Mucosa of stomach (tissue), 1 donor: ENCODE data around the gene TBX3.

Experiments
- H3K27me3 ChIP-seq: one replicate; pipeline ENCODE4 v1.7.0; 2013; ENCODE audit warnings: mild to moderate bottlenecking, low read length; ENCODE audit not compliant: control insufficient read depth, insufficient read depth
- H3K36me3 ChIP-seq: one replicate; pipeline ENCODE4 v1.7.0; 2013; ENCODE audit warnings: low read length; ENCODE audit not compliant: control insufficient read depth, insufficient read depth
- H3K4me1 ChIP-seq: one replicate; pipeline ENCODE4 v1.7.0; 2013; ENCODE audit warnings: mild to moderate bottlenecking, low read length; ENCODE audit not compliant: control insufficient read depth, insufficient read depth
- H3K4me3 ChIP-seq: one replicate; pipeline ENCODE4 v1.7.0; 2013; ENCODE audit warnings: low read length
- H3K9ac ChIP-seq: one replicate; pipeline ENCODE4 v1.7.0; 2013; ENCODE audit warnings: mild to moderate bottlenecking, low read length, moderate library complexity
- H3K9me3 ChIP-seq: one replicate; pipeline ENCODE4 v1.7.0; 2013; ENCODE audit warnings: mild to moderate bottlenecking, low read length, moderate library complexity; ENCODE audit not compliant: control insufficient read depth
- donor health status: Pancreatic carcinoma.

The TBX3 gene

DNA sequence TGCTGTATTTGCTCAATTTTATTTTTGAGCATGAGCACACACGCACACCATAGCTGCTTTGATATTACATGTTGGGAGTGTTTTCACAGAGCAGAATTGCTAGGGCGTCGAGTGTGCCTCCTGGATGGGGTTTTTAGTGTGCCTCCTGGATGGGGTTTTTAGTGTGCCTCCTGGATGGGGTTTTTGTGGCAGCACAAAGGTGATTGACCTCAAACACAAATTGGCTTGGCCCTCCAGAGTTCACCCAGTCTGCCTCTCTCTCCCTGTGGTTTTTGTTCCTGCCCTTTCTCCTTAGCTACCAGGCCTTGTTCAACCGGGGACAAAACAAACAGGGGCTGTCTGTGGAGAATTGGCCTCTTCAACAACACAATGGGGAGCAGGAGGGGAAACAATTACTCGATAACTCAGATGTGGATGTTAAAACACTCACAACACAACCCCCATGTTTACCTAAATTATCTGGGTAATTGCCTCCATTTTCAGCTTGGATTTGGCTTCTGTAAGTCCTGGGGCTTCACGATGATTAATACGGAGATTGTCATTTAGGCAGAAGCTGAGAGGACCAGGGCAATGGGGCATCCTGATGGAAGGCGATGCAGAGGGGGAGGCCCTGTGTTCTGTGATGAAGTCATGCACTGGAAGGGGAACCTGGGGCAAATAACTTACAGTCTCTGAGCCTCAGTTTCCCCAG is 26.9 kb downstream of the TBX3 start:
- no peaks in the 10 kb centered on the region for H3K27me3 ChIP-seq
- no peaks in the 10 kb centered on the region for H3K36me3 ChIP-seq
- H3K9ac ChIP-seq = no peak overlapping the region
- peaks cover 3% of the 10 kb centered on the region for H3K4me1 ChIP-seq
- no peaks in the 10 kb centered on the region for H3K9me3 ChIP-seq
- H3K4me3 ChIP-seq = no peak overlapping the region

DNA sequence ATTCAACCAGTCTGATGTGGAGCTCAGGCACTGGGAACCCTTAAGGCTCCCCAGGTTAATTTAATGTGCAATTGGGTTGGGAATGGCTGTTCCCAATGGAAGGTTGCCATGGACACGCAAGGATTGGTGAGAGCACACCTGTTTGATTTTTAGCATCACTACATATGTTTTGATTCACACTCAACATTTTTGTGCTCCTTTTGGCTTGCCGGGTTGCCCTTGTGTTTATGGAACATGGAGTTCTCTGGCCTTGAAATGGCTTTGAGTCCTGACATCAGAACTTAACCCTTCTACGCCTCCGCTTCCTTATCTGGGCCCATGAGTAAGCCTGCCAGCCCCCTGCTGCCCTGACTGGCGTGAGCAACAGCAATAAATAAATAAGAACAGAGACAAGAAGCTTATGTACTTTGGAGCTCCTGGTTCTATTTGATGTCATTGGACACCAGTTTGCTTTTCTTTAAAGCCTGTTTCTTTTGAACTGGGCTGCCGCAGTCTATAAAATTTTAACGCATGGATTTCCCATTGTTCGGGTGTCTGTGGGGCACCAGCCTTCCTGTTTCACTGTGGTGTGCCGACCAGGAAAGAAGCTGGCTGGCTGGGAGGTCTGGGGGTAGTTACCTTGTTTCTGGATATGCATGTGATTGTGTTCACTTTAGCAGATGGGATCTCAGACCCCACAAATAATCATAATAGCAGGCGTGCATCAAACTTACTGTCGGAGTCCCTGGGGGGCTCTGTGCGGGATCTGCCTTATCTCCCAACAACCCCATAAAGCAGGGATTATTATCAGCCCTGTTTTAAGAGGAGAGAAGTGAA is 27.8 kb downstream of the TBX3 start:
- Histone ChIP-seq H3K36me3 (no peaks in the 10 kb centered on the region), H3K9me3 (no peaks in the 10 kb centered on the region), H3K9ac (no peak overlapping the region), H3K4me1 (no peaks in the 10 kb centered on the region), H3K4me3 (no peak overlapping the region), H3K27me3 (no peaks in the 10 kb centered on the region)

DNA sequence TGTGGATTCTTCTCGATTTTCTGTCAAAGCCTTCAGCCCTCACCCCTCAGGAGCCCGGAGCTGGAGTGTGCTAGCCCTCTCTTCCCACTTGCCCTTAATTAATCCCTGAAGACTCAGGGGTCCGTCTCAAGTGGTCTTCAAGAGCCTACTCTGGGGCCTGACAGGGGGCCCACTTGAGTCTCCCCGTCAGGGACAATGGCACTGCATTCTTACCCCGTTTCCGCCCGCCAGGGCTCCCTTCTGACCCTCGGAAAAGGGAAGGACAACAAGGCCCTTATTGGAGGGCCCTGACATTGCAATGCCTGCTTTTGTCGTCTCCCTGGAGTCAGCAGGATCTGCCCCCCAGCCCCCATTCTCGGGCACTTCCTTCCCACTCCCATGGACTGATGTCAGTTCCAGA is 34.4 kb downstream of the TBX3 start:
- no peaks in the 10 kb centered on the region for H3K36me3 ChIP-seq
- no peak overlapping the region for H3K9ac ChIP-seq
- H3K27me3 ChIP-seq = no peaks in the 10 kb centered on the region
- no peaks in the 10 kb centered on the region for H3K9me3 ChIP-seq
- H3K4me3 ChIP-seq = no peak overlapping the region
- no peaks in the 10 kb centered on the region for H3K4me1 ChIP-seq

DNA sequence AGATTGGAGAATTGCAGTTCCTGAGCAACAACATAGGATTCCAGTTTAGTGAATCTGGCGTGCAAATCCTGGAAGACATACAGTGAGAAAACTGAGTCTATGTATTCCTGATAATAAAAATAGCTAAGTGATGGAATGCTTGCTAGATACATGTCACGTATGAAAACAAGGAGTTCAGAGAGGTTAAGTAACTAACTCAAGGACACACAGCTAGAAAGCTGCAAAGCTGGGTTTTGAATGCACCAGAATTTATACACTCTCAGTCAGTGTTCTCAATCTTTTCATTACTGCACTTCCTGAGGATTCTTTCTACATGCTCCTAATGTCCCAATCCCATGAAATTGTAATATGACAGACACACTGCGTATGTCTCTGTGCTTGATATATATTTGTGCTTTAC is 35.3 kb downstream of the TBX3 start:
- Histone ChIP-seq H3K9ac (no peak overlapping the region), H3K27me3 (no peaks in the 10 kb centered on the region), H3K4me1 (no peaks in the 10 kb centered on the region), H3K9me3 (no peaks in the 10 kb centered on the region), H3K36me3 (no peaks in the 10 kb centered on the region), H3K4me3 (no peak overlapping the region)

DNA sequence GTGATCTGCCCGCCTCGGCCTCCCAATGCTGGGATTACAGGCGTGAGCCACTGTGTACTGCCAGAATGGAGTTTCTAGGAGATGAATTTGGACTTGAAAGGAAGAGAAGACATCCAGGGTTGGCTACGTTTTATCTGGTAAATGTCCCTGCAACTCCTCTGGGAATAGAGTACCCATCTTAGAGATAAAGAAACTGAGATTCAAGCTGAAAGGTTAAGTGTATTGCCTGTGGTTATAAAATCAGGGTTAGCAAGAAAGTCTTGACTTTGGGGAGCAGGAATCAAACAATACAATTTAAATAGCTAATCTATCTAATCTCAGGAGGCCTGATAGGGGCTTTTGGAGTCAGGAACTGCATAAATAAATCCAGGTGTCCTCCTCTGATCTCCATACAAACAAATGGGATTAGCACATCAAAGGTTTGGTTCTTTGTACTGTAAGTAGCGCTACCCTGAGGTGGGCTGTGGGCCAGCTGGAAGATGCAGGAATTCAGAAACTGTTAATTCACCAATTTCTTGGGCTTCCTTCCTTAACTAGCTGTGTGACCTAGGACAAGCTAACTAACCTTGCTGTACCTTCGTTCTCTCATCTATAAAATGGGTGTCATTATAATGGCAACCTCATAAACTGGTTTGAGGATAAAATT is 45.1 kb downstream of the TBX3 start:
- H3K4me1 ChIP-seq = no peaks in the 10 kb centered on the region
- no peaks in the 10 kb centered on the region for H3K36me3 ChIP-seq
- no peak overlapping the region for H3K4me3 ChIP-seq
- H3K9me3 ChIP-seq = no peaks in the 10 kb centered on the region
- H3K27me3 ChIP-seq = no peaks in the 10 kb centered on the region
- H3K9ac ChIP-seq = no peak overlapping the region

DNA sequence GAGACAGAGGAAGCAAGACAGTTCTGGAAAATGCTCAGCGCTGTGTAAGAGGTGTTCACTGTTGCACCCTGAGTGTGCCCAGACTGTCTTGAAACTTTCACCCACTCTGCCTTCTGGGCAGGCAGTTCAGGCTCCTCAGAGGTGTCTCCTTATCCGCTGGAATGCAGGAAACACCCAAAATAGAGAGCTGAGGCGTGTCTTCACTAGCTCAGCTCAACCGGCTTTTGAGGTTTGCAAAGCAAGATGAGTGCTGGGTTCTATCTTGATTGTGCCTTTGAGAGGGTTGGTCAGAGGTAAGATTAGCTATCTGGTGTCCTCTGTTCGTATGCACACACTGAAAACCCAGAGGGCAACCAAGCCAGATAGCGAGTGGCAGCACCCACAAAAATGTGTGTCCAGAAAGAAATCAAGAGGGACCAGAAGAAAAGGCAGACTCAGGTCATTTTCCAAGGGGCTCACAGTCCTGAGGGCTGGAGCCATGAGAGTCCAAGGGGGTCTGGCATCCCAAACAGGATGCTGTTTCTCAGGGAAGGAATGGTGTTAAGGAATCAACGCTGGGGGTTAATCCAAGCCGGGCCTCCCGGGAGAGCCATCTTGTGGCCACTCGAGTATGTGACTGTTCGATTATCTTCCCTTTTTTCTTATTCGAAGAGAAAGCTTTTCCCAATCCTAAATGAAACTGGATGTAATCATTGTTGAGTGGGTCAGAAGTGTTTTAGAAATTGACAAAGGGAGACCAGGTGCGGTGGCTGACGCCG is 47.1 kb downstream of the TBX3 start:
- Histone ChIP-seq H3K4me3 (no peak overlapping the region), H3K9me3 (no peaks in the 10 kb centered on the region), H3K36me3 (no peaks in the 10 kb centered on the region), H3K4me1 (no peaks in the 10 kb centered on the region), H3K27me3 (no peaks in the 10 kb centered on the region), H3K9ac (no peak overlapping the region)

DNA sequence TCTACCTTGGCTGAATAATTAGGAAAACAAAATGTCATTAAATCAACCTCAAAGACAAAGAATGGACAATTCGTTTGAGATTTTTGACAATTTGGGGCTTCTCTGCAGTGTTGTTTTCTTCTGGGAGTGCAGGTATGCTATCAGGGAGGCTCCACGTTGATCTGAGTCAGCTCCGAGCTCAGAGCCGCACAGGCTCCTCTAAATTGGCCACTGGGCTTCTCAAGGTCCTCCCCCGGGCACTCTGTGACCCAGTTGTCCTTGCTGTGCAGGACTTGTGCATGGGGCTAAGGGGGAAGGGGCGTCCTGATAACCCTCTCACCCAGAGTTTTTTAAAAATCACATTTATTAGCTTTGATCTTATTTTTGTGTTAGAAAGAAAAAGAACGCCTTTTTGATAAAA is 52.7 kb downstream of the TBX3 start:
- Histone ChIP-seq H3K9ac (no peak overlapping the region), H3K9me3 (no peaks in the 10 kb centered on the region)

DNA sequence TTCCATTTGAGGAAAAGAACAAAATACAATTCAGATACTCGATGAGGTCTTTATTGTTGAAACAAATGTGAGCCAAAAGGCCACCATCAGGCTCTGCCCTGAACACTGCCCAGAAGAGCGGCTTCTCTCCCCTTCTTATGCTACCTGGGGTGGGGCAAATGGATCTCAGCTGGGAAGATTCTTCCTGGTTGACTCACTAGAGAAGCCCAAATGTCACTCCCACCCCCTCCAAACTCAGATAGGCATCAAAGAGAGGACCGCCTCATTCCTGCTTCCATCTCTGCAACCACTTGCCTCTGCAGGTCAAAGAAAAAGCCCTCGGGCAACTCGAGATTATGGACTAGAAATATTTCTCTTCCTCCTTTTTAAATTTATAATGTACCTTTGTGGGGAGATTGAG is 55.8 kb downstream of the TBX3 start:
- H3K9ac ChIP-seq = no peak overlapping the region
- H3K9me3 ChIP-seq = no peaks in the 10 kb centered on the region
- no peaks in the 10 kb centered on the region for H3K4me1 ChIP-seq
- no peaks in the 10 kb centered on the region for H3K36me3 ChIP-seq
- H3K27me3 ChIP-seq = peaks cover 3% of the 10 kb centered on the region
- no peak overlapping the region for H3K4me3 ChIP-seq

More for the DNA sequence above, 52.7 kb downstream of the TBX3 start:
- no peaks in the 10 kb centered on the region for H3K4me1 ChIP-seq
- no peaks in the 10 kb centered on the region for H3K36me3 ChIP-seq
- no peak overlapping the region for H3K4me3 ChIP-seq
- peaks cover 3% of the 10 kb centered on the region for H3K27me3 ChIP-seq

DNA sequence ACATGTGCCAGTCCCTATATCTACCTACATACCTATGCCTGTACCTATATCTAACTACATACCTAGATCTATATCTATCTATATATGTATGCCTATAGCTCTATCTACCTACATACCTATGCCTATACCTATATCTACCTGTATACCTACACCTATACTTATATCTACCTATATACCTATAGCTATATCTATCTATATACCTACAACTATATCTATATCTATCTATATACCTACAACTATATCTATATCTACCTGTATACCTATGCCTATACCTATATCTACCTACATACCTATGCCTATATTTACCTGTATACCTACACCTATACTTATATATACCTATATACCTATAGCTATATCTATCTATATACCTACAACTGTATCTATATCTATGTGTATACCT is 56.6 kb downstream of the TBX3 start:
- no peak overlapping the region for H3K4me3 ChIP-seq
- H3K27me3 ChIP-seq = peaks cover 3% of the 10 kb centered on the region
- no peak overlapping the region for H3K9ac ChIP-seq
- H3K4me1 ChIP-seq = no peaks in the 10 kb centered on the region
- no peaks in the 10 kb centered on the region for H3K36me3 ChIP-seq
- H3K9me3 ChIP-seq = no peaks in the 10 kb centered on the region

DNA sequence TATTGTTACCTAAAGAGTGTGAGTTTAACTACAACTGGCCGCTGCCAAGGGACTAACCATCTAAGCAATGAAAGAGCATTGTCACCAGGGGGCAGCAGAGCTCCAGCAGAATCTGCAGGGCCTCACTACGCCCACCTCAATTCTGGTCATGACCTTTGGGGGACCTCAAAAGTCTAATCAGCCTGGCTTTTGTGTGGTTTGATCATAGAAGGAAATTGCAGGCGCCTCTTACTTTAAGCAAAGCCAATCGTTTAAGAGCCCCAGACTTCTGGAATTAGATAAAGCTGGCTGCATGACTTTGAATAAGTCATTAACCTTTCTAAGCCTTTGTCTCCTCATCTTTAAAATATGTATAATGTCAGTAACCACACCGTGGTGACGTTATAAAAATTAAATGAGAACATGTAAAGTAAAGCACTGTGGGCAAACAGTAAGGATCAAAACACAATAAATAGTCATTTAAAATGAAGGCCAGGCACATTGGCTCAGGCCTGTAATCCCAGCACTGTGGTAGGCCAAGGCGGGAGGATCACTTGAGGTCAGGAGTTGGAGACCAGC is 58.6 kb downstream of the TBX3 start:
- H3K4me3 ChIP-seq = no peak overlapping the region
- H3K36me3 ChIP-seq = no peaks in the 10 kb centered on the region
- no peak overlapping the region for H3K9ac ChIP-seq
- H3K4me1 ChIP-seq = no peaks in the 10 kb centered on the region
- H3K27me3 ChIP-seq = peaks cover 3% of the 10 kb centered on the region
- no peaks in the 10 kb centered on the region for H3K9me3 ChIP-seq

DNA sequence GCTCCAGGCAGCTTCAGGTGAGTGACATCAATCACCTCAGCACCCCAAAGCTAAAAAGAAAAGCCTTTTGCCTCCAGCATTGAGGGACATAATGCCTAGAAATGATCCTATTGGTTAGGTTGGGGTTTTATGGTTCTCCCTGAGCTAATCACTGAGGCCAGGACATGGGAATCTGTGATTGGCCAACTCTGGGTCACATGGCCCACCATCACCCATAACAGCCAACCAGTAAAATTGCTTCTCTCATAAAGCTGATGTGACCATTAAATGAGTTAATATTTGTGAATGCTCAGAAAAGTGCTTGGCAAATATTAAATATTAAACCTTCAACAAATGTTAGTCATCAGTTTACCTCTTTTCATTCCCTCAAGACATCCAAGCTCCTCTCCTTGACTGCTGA is 60.2 kb downstream of the TBX3 start:
- H3K9me3 ChIP-seq = no peaks in the 10 kb centered on the region
- H3K4me3 ChIP-seq = no peak overlapping the region
- no peaks in the 10 kb centered on the region for H3K36me3 ChIP-seq
- peaks cover 3% of the 10 kb centered on the region for H3K27me3 ChIP-seq
- H3K4me1 ChIP-seq = no peaks in the 10 kb centered on the region
- H3K9ac ChIP-seq = no peak overlapping the region
